ENCODE measurements around the gene SEC31B. TPM values are rescaled to one million over a fixed set of nuclear protein-coding genes. Genes with fewer than 3 reads are reported as not detected.

The SEC31B gene
- total and polyA plus RNA-seq, 9 of the 15 experiments (the other 6 are each of a cell fraction or from before 2014, with no cell fraction given), result 0.91 to 7.0 (median 2.4) TPM

GRCh38 chr10:100518761-100519241 lies 860 bp downstream of the SEC31B start (continued):
- TF ChIP-seq KLF10 (CRISPR knock-in tag; IDR thresholded peaks at IDR 0.05) (no peak), RERE (CRISPR knock-in tag; IDR thresholded peaks at IDR 0.05; ENCODE audit: borderline replicate concordance) (no peak), ZNF280A (IDR thresholded peaks at IDR 0.05; ENCODE audit: low read depth, partially characterized antibody) (no peak), ZNF431 (CRISPR knock-in tag; IDR thresholded peaks at IDR 0.05) (no peak), PHF21A (IDR thresholded peaks at IDR 0.05; ENCODE audit: borderline replicate concordance, low read depth) (no peak), MYBL2 (IDR thresholded peaks at IDR 0.05; ENCODE audit: low read depth) (no peak), MYBL2 (CRISPR knock-in tag; IDR thresholded peaks at IDR 0.05; ENCODE audit: borderline replicate concordance) (no peak), ZHX1 (conservative IDR thresholded peaks at IDR 0.05; ENCODE audit: low read length) (no peak)
